SU-DHL-6 (cell line): ENCODE results near the gene FBXL12.

ENCODE experiments used
- H2AFZ ChIP-seq: fragments of 200-600 bp; sonication (generic); 2 replicates; pipeline ENCODE4 v1.6.1; 2014; ENCODE audit warnings: low read depth, mild to moderate bottlenecking, moderate library complexity, mixed read lengths, antibody characterized with exemption, low read length; ENCODE audit not compliant: severe bottlenecking
- H3F3A ChIP-seq: fragments of 200-600 bp; shearing (Covaris generic); 2 replicates; pipeline ENCODE4 v1.6.0; 2016; ENCODE audit warnings: antibody characterized with exemption, mild to moderate bottlenecking; ENCODE audit not compliant: insufficient read depth
- H3K27ac ChIP-seq: fragments of 200-600 bp; sonication (generic); 2 replicates; pipeline ENCODE4 v1.5.1; 2016; ENCODE audit warnings: low read depth, mild to moderate bottlenecking, low read length, moderate library complexity, mixed read lengths
- H3K27me3 ChIP-seq: fragments of 200-600 bp; sonication (generic), shearing (Covaris generic); 2 replicates; pipeline ENCODE4 v1.6.0; 2014; ENCODE audit warnings: mild to moderate bottlenecking, low read length
- H3K36me3 ChIP-seq: fragments of 200-600 bp; sonication (generic); 2 replicates; pipeline ENCODE4 v1.6.1; 2014; ENCODE audit warnings: mild to moderate bottlenecking, low read length, mixed read lengths
- H3K4me2 ChIP-seq: fragments of 300-600, 200-600 bp; shearing (Covaris generic), sonication (generic); 2 replicates; pipeline ENCODE4 v1.6.0; 2014; ENCODE audit warnings: low read length, low read depth, mild to moderate bottlenecking; ENCODE audit not compliant: poor library complexity, severe bottlenecking
- H3K4me3 ChIP-seq: fragments of 200-600 bp; sonication (generic); 2 replicates; pipeline ENCODE4 v1.5.1; 2014; ENCODE audit warnings: antibody characterized with exemption, low read length, mild to moderate bottlenecking, mixed read lengths; ENCODE audit not compliant: insufficient read depth, poor library complexity, severe bottlenecking
- H3K79me2 ChIP-seq: fragments of 200-600 bp; sonication (generic); 2 replicates; pipeline ENCODE4 v1.6.1; 2014; ENCODE audit warnings: mild to moderate bottlenecking, low read length, moderate library complexity; ENCODE audit not compliant: insufficient read depth
- H3K9ac ChIP-seq: fragments of 200-600 bp; sonication (generic); 2 replicates; pipeline ENCODE4 v1.7.0; 2014; ENCODE audit warnings: mild to moderate bottlenecking, low read length
- H3K9me2 ChIP-seq: fragments of 200-600 bp; sonication (generic); replicated peaks from 2 replicates; pipeline ENCODE4 v1.6.1; 2014; ENCODE audit warnings: low read length; ENCODE audit not compliant: insufficient read depth
- H3K9me3 ChIP-seq: fragments of 200-600 bp; sonication (generic); 2 replicates; pipeline ENCODE4 v1.6.1; 2014; ENCODE audit warnings: low read length, mixed read lengths; ENCODE audit not compliant: insufficient read depth
- H4K20me1 ChIP-seq: fragments of 200-600 bp; sonication (generic); 2 replicates; pipeline ENCODE4 v1.6.1; 2014; ENCODE audit warnings: low read depth, mild to moderate bottlenecking, antibody characterized with exemption, low read length, moderate library complexity, mixed read lengths
- EZH2phosphoT487 ChIP-seq: fragments of 200-600 bp; sonication (generic), shearing (Covaris generic); conservative IDR thresholded peaks from 2 replicates; pipeline ENCODE4 v1.6.1; 2018; ENCODE audit warnings: mild to moderate bottlenecking, antibody characterized with exemption, low read length, moderate library complexity, mixed read lengths
- TF ChIP-seq, protein P1 (sequence below): fragments of 200-600 bp; sonication (generic); IDR thresholded peaks from one replicate; pipeline ENCODE4 v1.5.1; 2017; ENCODE audit warnings: antibody characterized with exemption, mild to moderate bottlenecking, low read length, moderate library complexity; ENCODE audit not compliant: insufficient read depth, poor library complexity, severe bottlenecking

The FBXL12 gene

DNA sequence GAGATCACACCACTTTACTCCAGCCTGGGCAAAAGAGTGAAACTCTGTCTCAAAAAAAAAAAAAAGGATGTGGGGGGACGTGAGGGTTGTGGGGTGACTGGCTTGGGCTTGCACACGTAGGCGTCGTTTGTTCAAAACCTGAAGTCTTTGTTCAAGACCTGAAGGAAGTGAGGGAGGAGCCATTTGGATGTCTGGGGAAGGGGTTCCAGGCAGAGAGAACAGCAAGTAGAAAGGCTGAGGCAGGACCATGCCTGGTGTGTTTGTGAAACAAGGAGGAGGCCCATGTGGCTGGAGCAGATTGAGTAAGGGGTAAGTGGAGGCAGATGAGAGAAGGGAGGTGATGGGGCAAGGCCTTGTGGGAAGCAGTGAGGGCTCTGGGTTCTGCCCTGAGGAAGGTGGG is 44.1 kb upstream of the FBXL12 start:
- Histone ChIP-seq H3K4me2 (no peak overlapping the region), H3K9ac (no peak overlapping the region), H3K36me3 (no peaks in the 10 kb centered on the region), H2AFZ (no peak overlapping the region), H3F3A (no peaks in the 10 kb centered on the region), H3K9me3 (no peaks in the 10 kb centered on the region), H3K4me3 (no peak overlapping the region), H3K9me2 (no peaks in the 10 kb centered on the region), H3K27me3 (no peaks in the 10 kb centered on the region), H3K27ac (no peak overlapping the region), H3K79me2 (no peaks in the 10 kb centered on the region), H4K20me1 (no peaks in the 10 kb centered on the region)
- TF ChIP-seq, protein P1, sequence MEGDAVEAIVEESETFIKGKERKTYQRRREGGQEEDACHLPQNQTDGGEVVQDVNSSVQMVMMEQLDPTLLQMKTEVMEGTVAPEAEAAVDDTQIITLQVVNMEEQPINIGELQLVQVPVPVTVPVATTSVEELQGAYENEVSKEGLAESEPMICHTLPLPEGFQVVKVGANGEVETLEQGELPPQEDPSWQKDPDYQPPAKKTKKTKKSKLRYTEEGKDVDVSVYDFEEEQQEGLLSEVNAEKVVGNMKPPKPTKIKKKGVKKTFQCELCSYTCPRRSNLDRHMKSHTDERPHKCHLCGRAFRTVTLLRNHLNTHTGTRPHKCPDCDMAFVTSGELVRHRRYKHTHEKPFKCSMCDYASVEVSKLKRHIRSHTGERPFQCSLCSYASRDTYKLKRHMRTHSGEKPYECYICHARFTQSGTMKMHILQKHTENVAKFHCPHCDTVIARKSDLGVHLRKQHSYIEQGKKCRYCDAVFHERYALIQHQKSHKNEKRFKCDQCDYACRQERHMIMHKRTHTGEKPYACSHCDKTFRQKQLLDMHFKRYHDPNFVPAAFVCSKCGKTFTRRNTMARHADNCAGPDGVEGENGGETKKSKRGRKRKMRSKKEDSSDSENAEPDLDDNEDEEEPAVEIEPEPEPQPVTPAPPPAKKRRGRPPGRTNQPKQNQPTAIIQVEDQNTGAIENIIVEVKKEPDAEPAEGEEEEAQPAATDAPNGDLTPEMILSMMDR: no peak
- TF ChIP-seq EZH2phosphoT487: no peak

DNA sequence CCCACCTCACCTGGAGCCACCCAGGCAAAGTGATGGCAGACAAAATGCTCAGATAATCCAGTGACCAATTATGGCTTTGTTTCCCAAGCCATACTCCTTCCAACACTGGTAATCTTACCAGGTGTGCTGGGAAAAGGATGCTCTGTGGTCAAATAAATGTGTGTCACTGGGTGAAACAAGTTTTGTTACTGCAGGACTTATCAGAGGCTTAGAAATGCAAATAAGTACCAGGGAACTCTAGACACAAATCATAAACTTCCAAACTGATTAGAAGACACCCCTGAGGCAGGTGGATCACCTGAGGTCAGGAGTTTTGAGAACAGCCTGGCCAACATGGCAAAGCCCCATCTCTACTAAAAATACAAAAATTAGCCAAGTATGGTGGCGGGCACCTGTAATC is 42.6 kb upstream of the FBXL12 start:
- no peaks in the 10 kb centered on the region for H3K9me3 ChIP-seq
- H3K36me3 ChIP-seq: no peaks in the 10 kb centered on the region
- no peak overlapping the region for H3K4me3 ChIP-seq
- TF ChIP-seq, protein P1: no peak
- no peak for TF ChIP-seq EZH2phosphoT487
- H3K27ac ChIP-seq: no peak overlapping the region
- H4K20me1 ChIP-seq: no peaks in the 10 kb centered on the region
- no peaks in the 10 kb centered on the region for H3K79me2 ChIP-seq
- no peaks in the 10 kb centered on the region for H3F3A ChIP-seq
- H3K9ac ChIP-seq: no peak overlapping the region
- no peak overlapping the region for H2AFZ ChIP-seq
- H3K9me2 ChIP-seq: no peaks in the 10 kb centered on the region
- no peak overlapping the region for H3K4me2 ChIP-seq
- no peaks in the 10 kb centered on the region for H3K27me3 ChIP-seq

DNA sequence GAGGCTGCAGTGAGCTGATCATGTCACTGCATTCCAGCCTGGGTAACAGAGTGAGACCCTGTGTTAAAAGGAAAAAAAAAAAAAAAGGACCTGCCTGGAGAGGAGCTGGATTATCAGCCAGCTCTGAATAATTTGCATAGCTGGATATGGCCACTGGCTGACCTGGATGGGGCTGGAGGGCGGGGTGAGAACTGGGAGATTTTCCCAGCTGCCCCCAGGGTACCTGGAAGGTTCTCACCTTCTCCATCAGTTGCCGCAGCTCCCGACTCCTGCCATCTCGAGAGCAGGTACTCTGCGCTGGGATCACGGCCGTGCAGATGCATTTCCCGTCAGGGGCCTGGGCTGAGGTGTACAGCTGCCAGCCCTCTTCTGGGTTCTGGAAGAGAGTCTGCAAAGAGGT is 41.5 kb upstream of the FBXL12 start:
- TF ChIP-seq, protein P1: no peak
- no peak for TF ChIP-seq EZH2phosphoT487
- Histone ChIP-seq H3K79me2 (no peaks in the 10 kb centered on the region), H3K9me2 (no peaks in the 10 kb centered on the region), H3F3A (no peaks in the 10 kb centered on the region), H3K27me3 (no peaks in the 10 kb centered on the region), H3K4me2 (no peak overlapping the region), H2AFZ (no peak overlapping the region), H3K4me3 (no peak overlapping the region), H3K9me3 (no peaks in the 10 kb centered on the region), H3K36me3 (no peaks in the 10 kb centered on the region), H4K20me1 (no peaks in the 10 kb centered on the region), H3K9ac (no peak overlapping the region), H3K27ac (no peak overlapping the region)

DNA sequence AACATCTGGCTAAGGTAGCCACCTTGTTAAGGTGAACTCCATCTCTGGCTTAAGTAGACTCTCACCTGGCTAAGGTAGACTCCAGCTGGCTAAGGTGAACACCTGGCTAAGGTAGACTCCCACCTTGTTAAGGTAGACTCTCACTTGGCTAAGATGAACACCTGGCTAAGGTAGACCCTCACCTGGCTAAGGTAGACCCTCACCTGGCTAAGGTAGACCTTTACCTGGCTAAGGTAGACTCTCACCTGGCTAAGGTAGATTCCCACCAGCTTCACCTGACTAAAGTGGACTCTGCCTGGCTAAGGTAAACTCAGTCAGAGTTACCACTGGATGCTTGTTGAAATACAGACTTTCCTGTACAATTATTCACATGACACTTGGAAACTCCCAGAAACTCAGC is 39.9 kb upstream of the FBXL12 start:
- TF ChIP-seq EZH2phosphoT487: no peak
- TF ChIP-seq, protein P1: no peak
- Histone ChIP-seq H3K27ac (no peak overlapping the region), H3K27me3 (no peaks in the 10 kb centered on the region), H3K9me2 (no peaks in the 10 kb centered on the region), H3K36me3 (no peaks in the 10 kb centered on the region), H3K4me2 (no peak overlapping the region), H3K9me3 (no peaks in the 10 kb centered on the region), H2AFZ (no peak overlapping the region), H4K20me1 (no peaks in the 10 kb centered on the region), H3K4me3 (no peak overlapping the region), H3K79me2 (no peaks in the 10 kb centered on the region), H3K9ac (no peak overlapping the region), H3F3A (no peaks in the 10 kb centered on the region)
